Stimulated activated naive B cell treated with anti-CD40 and anti-IgM and Interleukin-4, amounts not matched to agents 10 μg/mL and 1 μg/mL and 100 μg/mL, for 72 hours (primary cell): ENCODE measurements around the gene POU6F1.

Experiments used
- ATAC-seq, 2 donors: fragments of 150-1000 bp; cut with Tn5 transposase; replicated peaks; 2 replicates each; pipeline ENCODE4 v1.10.0; 2021; ENCODE audit warnings: moderate library complexity in 1 of 2
- DNase-seq: peaks from one replicate; pipeline ENCODE4 v3.0.0; 2021
- H3K27ac Mint-ChIP-seq: one replicate; pipeline ENCODE4 v1.8.0; 2022; ENCODE audit warnings: mild to moderate bottlenecking, mixed read lengths
- H3K27me3 Mint-ChIP-seq, 2 donors: one replicate each; pipeline ENCODE4 v1.8.0; 2022; ENCODE audit warnings: mixed read lengths in 2 of 2
- H3K36me3 Mint-ChIP-seq, 2 donors: one replicate each; pipeline ENCODE4 v1.8.0; 2022; ENCODE audit warnings: mixed read lengths in 2 of 2, mild to moderate bottlenecking in 1 of 2
- H3K4me1 Mint-ChIP-seq, 2 donors: one replicate each; pipeline ENCODE4 v1.8.0; 2022; ENCODE audit warnings: mixed read lengths in 2 of 2, mild to moderate bottlenecking in 1 of 2
- H3K4me3 Mint-ChIP-seq, 2 donors: one replicate each; pipeline ENCODE4 v1.8.0; 2022; ENCODE audit warnings: mild to moderate bottlenecking in 2 of 2, mixed read lengths in 2 of 2, moderate library complexity in 1 of 2
- H3K9me3 Mint-ChIP-seq, 2 donors: one replicate each; pipeline ENCODE4 v1.8.0; 2022; ENCODE audit warnings: mixed read lengths in 2 of 2, mild to moderate bottlenecking in 1 of 2

Gene POU6F1

DNA sequence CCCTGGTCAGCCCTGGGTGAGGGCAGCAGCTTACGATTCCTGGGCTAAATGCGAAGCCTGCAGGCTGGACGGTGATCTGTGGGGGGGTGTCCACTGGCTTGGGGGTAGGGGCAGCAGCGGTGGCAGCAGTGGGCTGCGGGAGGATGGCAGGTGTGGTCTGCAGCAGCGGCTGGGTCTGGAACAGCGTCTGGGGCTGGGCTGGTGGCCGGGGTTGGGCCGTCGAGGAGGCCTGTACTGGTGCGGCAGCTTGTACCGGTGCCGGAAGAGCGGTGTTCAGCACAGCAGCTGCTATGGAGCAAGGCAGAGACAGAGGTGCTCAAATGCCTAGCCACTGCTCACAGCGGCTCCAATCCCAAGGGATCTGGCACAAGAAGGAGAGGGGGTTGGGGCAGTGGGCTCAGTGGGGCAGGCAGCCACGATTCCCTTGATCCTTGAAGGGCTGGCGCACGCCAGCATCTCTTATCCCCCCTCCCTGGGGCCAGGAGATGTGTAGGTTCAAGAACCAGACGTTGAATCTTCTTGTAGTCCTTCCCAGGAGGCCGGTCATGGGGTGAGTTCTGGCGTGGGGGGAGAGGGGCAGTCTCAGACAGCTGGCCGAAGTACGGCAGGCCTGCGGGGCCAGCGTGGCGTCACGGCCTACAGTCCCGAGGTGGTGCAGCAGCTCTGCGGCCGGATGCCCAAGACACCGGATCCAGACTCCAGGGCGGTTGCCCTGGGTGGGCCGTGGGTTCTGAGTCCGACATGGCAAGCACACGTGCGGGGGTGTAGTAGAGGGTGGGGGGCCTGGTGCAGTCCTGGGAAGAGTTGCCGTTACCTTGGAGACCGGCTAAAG is 19.9 kb downstream of the POU6F1 start:
- Mint-ChIP-seq H3K4me1 (no peaks in the 10 kb centered on the region), H3K27me3 (no peaks in the 10 kb centered on the region), H3K4me3 (no peak overlapping the region), H3K36me3 (peaks cover 0 to 15% of the 10 kb centered on the region in 2 donors), H3K27ac (no peak overlapping the region), H3K9me3 (no peaks in the 10 kb centered on the region)
- ATAC-seq = no peak
- no peak for DNase-seq

DNA sequence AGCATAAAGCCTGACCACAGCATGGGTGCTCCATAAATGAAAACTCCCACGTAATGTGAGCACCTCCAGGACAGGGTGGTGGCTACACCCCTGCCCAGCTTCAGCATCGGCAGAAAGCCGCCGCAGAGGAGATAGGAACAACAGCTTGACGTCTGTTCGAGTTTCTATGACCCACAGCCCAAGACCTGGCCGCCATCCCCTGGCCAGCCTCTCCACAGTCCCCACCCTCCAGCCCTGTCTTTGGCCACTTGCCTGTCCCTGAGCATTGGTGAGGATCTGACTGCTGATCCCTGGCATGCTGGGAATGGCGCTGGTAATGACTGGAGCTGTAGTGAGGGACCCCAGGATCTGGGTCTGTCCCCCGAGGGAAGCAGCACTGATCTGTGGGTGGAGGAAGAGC is 21.3 kb downstream of the POU6F1 start:
- DNase-seq (no peak), ATAC-seq (no peak)
- no peaks in the 10 kb centered on the region for H3K9me3 Mint-ChIP-seq
- peaks cover 8 to 21% of the 10 kb centered on the region in 2 donors for H3K36me3 Mint-ChIP-seq
- H3K4me3 Mint-ChIP-seq = no peak overlapping the region
- H3K27ac Mint-ChIP-seq = no peak overlapping the region
- H3K4me1 Mint-ChIP-seq = no peaks in the 10 kb centered on the region
- no peaks in the 10 kb centered on the region for H3K27me3 Mint-ChIP-seq

DNA sequence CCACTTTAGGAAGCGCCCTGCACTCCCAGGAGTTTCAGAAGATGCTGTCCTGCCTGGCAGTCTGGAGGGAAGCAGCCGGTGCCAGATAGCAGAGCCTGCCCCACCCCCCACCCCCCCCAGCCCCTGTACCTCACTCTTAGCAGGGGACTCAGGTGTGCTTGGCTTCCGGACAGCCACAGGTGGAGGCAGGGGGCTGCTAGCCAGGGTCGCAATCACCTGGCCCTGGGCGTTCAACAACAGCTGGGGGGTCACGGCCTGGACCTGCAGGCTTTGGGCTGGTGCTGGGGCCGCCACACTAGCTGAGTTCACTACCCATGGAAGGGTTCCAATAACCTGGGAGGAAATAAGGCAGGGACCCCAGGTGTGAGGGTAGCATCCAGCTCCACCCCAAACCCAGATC is 22.0 kb downstream of the POU6F1 start:
- no peak overlapping the region for H3K4me3 Mint-ChIP-seq

DNA sequence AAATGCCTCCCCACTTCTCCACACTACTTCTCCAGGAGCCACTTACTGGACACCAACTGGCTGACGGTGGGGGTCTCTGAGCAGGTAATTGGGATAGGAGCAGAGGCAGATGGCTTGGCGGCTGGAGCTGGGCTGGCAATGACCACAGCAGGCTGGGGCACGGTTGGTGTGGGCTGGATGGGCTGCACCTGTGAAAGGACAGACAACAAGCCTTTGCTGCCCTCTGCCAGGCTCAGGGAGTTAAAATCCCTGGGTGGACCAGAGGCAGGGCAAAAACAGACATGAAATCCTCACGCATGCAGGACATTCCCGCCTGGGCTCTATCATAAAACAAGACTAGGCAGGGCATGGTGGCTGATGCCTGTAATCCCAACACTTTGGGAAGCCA is 25.6 kb downstream of the POU6F1 start:
- Mint-ChIP-seq H3K27me3 (no peaks in the 10 kb centered on the region), H3K4me3 (no peak overlapping the region), H3K4me1 (peaks cover 11 to 12% of the 10 kb centered on the region in 2 donors), H3K9me3 (no peaks in the 10 kb centered on the region), H3K36me3 (peaks cover 14 to 17% of the 10 kb centered on the region in 2 donors), H3K27ac (no peak overlapping the region)
- no peak for DNase-seq
- no peak for ATAC-seq

More for the DNA sequence above, 22.0 kb downstream of the POU6F1 start:
- peaks cover 10 to 25% of the 10 kb centered on the region in 2 donors for H3K36me3 Mint-ChIP-seq
- H3K9me3 Mint-ChIP-seq = no peaks in the 10 kb centered on the region
- H3K27me3 Mint-ChIP-seq = no peaks in the 10 kb centered on the region
- H3K27ac Mint-ChIP-seq = no peak overlapping the region
- no peaks in the 10 kb centered on the region for H3K4me1 Mint-ChIP-seq
- ATAC-seq = no peak
- DNase-seq = no peak

DNA sequence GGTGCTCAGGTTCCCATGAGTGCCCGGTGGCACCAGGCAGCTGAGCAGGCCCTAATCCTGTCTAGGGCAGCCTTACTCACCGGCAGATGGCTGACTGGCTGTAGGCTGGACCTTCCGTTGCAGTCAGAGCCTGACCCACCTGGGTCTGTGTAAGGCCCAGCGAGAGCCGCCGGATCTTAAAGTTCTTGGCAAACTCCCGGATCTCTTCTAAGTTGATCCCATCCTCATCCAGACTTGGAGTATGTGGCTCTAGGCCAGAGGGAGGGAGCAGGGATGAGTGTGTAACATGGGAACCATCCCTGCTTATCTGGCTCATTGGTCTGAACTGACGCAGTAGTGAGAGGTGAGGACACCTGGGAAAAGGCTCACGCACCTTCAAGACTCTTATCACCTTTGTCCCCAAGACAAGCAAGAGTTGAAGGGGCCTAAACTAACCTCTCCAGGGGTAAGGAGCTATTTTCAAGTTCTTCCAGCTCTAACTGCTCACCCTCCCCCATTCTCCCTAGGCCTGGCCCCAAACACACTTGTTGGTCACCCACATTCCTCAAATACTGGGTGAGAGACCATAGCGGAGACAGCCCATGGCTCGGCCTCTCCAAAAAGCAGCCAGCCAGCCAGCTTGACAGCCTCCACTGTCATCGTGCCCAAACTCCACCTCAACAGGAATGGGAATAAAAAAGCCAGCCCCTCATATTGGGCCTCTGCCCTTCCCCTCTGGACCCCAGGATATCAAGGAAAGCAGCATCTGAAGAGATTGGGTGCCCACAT is 26.2 kb downstream of the POU6F1 start:
- Mint-ChIP-seq H3K27ac (no peak overlapping the region), H3K4me3 (no peak overlapping the region), H3K27me3 (no peaks in the 10 kb centered on the region), H3K36me3 (peaks cover 14 to 17% of the 10 kb centered on the region in 2 donors), H3K4me1 (peaks cover 14 to 18% of the 10 kb centered on the region in 2 donors), H3K9me3 (no peaks in the 10 kb centered on the region)
- ATAC-seq = no peak
- DNase-seq = no peak

DNA sequence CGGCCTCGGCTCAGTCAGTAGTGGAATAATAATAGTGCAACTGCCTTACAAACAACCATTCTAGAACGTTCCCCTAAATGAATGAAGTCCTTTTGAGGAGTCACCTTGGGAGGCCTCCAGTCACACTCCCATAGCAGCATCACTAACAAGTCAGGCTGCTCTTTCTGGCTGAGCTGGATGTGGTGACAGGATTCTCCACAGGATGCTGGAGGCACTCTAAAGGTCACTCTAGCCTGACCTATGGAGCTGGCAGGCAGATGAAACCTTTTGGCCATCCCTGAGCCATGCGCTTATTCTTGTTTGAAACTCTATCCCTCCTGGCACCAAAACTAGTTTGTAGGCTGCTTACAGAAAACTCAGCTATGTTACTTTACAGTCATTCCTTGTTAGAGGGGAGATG is 27.0 kb downstream of the POU6F1 start:
- Mint-ChIP-seq H3K27me3 (no peaks in the 10 kb centered on the region), H3K36me3 (peaks cover 14 to 17% of the 10 kb centered on the region in 2 donors), H3K9me3 (no peaks in the 10 kb centered on the region), H3K27ac (peak overlapping the region; percentile 44), H3K4me1 (peaks cover 15 to 21% of the 10 kb centered on the region in 2 donors), H3K4me3 (no peak overlapping the region)
- ATAC-seq (no peak), DNase-seq (no peak)

DNA sequence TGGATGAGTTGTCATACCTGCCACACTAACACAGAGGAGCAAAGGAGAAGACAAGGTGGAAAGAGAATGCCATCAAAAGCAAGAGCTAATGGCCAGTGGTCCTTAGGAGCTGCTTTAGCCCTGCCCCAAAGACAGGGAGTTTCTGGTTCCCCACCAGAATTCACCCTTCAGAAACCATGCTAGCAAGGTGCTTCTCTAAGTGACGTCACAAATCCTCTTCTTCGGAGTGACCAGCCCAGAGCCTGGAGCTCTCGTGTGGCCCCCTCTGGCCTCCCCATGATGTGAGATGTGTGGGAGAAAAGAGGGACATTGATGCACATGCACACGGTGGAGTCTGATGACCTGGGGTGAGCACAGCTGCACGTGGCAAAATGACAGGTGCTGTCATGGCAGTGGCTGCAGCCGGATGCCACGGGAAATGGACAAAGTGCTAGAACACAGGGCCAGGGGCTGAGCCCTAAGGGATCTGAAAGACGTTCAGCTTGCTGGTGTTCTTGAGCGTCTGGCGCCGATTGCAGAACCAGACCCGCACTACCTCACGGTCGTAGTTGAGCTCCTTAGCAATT is 28.0 kb downstream of the POU6F1 start:
- peaks cover 15 to 21% of the 10 kb centered on the region in 2 donors for H3K4me1 Mint-ChIP-seq
- H3K4me3 Mint-ChIP-seq = no peak overlapping the region
- no peaks in the 10 kb centered on the region for H3K9me3 Mint-ChIP-seq
- H3K36me3 Mint-ChIP-seq = peaks cover 14 to 17% of the 10 kb centered on the region in 2 donors
- DNase-seq (no peak), ATAC-seq (no peak)
- H3K27me3 Mint-ChIP-seq = no peaks in the 10 kb centered on the region
- H3K27ac Mint-ChIP-seq = no peak overlapping the region

DNA sequence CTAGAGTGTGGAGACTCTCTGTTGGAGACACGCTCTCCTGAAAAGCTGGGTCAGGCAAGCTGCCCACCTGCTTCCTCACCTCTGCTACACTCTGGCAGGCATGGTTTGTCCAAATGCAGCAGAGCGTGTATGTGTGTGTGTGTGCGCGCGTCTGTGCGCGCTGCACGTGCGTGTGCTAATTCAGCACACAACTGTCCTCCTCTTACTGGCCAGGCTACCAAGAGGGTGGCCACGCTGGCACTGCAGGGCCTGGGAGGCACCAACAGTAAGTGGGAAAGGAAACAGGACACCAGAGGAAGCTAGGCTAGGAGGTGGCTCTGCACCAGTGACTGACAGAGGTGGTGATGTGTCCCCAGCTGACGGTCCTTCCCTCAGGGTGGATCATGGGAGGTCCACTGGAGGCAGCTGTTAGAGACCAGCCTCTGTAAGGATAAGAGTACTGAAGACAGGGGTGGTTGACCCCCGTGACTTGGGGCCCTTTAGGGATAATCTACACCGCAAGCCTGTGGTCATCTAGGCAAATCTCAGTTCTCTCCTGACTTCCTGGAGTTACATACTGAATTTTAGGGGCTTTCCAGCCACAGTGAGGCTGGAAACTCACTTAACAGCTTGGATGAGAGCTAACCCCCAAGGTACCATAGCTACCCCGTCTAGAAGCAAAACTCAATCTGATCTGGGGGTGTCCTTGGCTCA is 29.4 kb downstream of the POU6F1 start:
- Mint-ChIP-seq H3K9me3 (no peaks in the 10 kb centered on the region), H3K27me3 (no peaks in the 10 kb centered on the region), H3K4me3 (peak overlapping the region; percentile 50 to 64), H3K27ac (peak overlapping the region; percentile 86), H3K36me3 (peaks cover 14 to 17% of the 10 kb centered on the region in 2 donors), H3K4me1 (peaks cover 15 to 21% of the 10 kb centered on the region in 2 donors)
- ATAC-seq (peak; percentile 59 to 84), DNase-seq (peak; percentile 9)

DNA sequence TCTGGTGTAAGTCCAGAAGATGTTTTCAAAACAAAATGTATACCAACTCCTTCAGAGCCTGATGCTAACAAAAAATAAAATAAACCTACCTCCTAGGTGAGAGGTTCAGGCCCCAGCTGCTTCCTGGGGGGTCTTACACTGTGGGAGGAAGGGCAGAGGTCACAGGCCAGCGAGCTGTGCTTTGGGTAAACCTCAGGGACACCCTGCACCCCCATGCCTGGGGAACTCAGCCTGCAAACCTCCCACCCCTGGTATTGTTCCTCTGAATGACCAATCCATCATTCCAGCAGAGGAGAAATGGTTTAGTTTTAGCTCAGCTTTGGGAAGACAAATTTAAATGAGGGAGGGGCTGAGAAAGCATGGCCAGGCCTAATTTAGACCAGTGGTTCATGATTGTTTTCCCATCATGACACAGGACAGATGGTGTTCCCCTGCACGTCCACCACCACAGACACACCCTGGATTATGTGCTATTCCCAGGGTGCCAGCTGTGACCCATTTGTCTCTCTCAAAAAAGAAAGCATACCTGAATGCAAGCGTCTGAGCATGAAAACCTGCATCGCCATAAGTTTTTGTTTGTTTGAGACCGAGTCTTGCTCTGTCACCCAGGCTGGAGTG is 30.4 kb downstream of the POU6F1 start:
- DNase-seq = no peak
- H3K9me3 Mint-ChIP-seq = no peaks in the 10 kb centered on the region
- H3K36me3 Mint-ChIP-seq = peaks cover 14 to 17% of the 10 kb centered on the region in 2 donors
- peaks cover 15 to 21% of the 10 kb centered on the region in 2 donors for H3K4me1 Mint-ChIP-seq
- H3K27me3 Mint-ChIP-seq = no peaks in the 10 kb centered on the region
- H3K27ac Mint-ChIP-seq = no peak overlapping the region
- no peak for ATAC-seq
- no peak overlapping the region for H3K4me3 Mint-ChIP-seq

DNA sequence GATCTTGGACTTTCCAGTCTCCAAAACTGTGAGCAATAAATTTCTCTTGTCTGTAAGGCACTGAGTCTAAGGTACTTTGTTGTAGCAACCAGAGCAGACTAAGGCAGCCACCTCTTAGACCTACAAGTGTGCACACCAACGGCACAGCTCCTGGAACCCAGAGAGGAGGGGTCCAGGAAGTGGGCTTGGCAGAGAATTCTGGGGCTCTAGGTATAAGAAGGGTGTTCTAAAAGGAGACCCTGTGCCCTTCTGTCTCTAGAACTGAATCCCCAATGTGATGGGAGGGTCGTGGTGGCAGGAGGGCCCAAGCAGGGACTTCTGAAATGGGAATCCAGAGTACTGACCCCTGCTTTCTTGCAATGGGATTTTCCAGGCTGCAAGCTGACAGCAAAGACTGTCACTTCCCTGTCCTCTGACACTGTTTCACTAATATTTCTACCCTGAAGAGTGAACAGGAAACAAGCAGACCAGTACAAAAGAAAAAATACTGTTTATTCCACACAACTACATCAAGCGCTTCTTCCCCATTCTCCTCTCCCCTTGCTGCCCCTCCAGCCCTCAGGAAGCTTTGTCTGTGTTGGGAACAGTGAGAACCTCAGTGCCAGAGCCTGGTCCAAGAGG is 31.3 kb downstream of the POU6F1 start:
- Mint-ChIP-seq H3K4me3 (no peak overlapping the region), H3K9me3 (no peaks in the 10 kb centered on the region), H3K27ac (no peak overlapping the region), H3K4me1 (peaks cover 15 to 21% of the 10 kb centered on the region in 2 donors), H3K27me3 (no peaks in the 10 kb centered on the region), H3K36me3 (peaks cover 6 to 9% of the 10 kb centered on the region in 2 donors)
- DNase-seq (no peak), ATAC-seq (no peak)

DNA sequence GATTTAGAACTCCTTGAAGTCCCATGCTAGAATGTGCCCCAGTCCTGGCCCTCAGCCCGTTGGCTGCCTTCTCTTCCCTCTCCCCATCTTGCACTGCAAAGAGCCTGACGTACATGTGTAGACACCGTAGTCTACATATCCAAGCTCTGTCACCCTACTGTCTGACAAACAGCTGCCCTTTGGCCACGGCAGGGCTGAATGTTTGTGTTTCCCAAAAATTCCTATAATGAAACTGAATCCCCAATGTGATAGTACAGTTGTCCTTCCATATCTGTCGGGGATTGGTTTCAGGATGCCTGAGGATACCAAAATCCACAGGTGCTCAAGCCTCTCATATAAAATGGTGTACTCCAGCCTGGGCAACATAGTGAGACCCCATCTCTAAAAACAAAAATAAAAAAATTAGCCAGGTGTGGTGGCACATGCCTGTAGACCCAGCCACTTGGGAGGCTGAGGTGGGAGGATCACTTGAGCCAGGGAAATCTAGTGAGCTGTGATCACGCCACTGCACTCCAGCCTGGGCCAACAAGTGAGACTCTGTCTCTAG is 32.6 kb downstream of the POU6F1 start:
- ATAC-seq (no peak), DNase-seq (no peak)
- Mint-ChIP-seq H3K27me3 (no peaks in the 10 kb centered on the region), H3K4me3 (no peak overlapping the region), H3K4me1 (peaks cover 15 to 21% of the 10 kb centered on the region in 2 donors), H3K36me3 (peaks cover 0 to 2% of the 10 kb centered on the region in 2 donors), H3K9me3 (no peaks in the 10 kb centered on the region), H3K27ac (no peak overlapping the region)

DNA sequence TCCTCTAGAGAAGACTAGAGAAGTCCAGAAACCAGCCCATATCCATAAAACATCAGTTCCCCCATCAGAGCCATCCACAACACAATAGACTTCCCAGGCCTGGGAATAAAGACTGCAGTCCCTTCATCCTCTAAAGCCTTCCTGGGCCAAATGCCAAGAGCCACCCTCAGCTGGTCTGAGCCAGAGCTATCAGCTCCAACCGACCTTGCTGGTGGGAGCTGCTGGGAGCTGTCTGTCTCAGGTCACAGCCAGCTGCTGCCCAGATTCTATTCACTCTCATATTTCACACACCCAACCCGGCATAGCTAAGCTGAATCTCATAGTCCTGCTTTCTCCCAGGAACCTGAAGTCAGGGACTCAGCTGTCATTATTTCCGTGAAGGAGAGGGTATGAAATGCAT is 34.0 kb downstream of the POU6F1 start:
- no peak for DNase-seq
- Mint-ChIP-seq H3K36me3 (no peaks in the 10 kb centered on the region), H3K9me3 (no peaks in the 10 kb centered on the region), H3K27me3 (no peaks in the 10 kb centered on the region), H3K4me1 (peaks cover 14 to 18% of the 10 kb centered on the region in 2 donors), H3K27ac (no peak overlapping the region), H3K4me3 (no peak overlapping the region)
- no peak for ATAC-seq

DNA sequence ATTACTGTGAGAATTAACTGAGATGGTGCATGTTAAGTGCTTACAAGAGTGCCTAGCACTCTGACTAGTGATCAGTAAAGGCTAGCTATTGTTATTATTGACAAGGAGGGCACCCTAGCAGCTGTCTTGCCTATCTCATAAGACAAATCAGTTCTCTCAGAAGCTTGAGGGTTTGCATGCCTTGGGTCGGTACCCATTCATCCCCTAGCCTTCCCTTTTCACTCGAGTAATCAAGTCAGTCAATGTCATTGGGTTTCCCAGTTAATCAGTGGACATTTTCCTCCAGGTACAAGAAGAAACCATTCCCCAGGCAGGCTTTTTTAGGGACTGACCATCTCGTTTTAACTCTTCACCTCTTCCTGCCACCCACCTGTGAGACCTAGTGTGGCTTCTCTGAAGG is 34.5 kb downstream of the POU6F1 start:
- no peak for ATAC-seq
- H3K4me1 Mint-ChIP-seq = peaks cover 10 to 14% of the 10 kb centered on the region in 2 donors
- H3K36me3 Mint-ChIP-seq = no peaks in the 10 kb centered on the region
- no peak overlapping the region for H3K4me3 Mint-ChIP-seq
- no peaks in the 10 kb centered on the region for H3K9me3 Mint-ChIP-seq
- DNase-seq = no peak
- no peaks in the 10 kb centered on the region for H3K27me3 Mint-ChIP-seq
- no peak overlapping the region for H3K27ac Mint-ChIP-seq
